NCI-H1436 (cell line): Measurements from ENCODE around the gene LAD1.

ENCODE experiments used
- DNase-seq: peaks from one replicate; lab custom pipeline; 2025; lab: John Stamatoyannopoulos, UW

The LAD1 gene

GRCh38 chr1:201361652-201362504, 37.2 kb downstream of the LAD1 start:
- peak; percentile 73 for DNase-seq

GRCh38 chr1:201360901-201361651, 38.0 kb downstream of the LAD1 start:
- DNase-seq: no peak

DNA sequence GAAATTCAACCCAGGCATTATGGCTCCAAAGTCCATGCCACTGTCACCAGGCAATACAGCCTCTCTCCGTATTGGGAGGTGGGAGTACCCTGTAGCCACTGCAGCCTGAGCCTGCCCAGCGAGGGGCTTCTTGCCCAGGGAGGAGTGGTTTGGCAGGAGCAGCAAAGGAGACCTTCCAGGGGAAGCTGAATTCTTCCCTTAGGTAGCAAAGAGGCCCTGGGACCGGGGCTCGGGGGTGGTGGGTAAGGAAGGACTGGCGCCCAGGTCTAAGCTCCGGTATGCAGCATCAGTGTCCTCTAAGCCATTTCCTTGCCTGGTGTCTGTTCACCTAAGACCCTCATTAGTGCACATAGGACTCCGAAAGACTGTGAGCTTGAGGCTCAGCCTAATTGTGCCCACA, 38.6 kb downstream of the LAD1 start:
- no peak for DNase-seq

DNA sequence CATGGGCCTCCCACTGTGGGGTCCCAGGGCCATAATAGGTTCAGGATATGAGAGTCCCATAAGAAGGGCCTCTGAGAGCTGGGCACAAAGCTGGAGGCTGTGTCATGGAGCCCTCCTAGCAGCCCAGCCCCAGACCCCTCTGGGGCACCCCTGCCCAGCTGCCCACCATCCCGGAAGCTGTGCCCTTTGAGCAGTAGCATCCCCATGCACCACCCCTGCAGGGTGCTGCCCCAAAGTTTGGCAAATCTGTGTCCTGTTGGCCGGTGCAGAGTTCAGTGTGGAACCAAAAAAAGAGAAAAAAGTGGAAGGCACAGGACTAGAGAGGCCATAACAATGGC, 39.3 kb downstream of the LAD1 start:
- DNase-seq: no peak

GRCh38 chr1:201359031-201359872, 39.9 kb downstream of the LAD1 start:
- peak; percentile 12 for DNase-seq

DNA sequence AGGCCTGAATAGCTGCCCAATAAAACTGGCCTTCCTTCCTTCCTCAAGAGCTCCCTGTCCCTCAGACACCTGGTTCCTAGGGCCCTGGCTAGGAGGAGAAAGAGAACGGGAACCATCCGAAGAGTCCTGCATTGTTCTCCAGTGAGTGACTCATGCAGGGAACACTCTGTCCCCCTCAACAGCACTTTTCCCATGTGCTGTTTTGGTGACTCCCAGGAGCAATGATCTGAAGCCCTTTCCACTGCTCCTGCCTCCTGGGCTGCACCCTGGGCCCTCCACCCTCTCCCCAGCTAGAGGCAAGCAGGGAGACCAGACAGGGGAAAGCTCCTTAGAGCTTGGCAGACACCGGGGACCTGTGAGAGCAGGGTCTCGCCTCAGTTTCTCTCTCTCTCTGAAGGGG, 40.5 kb downstream of the LAD1 start:
- no peak for DNase-seq

- DNase-seq: peak; percentile 11
Measured at GRCh38 chr1:201357636-201358348, 41.3 kb downstream of the LAD1 start.

GRCh38 chr1:201357211-201357610, 41.9 kb downstream of the LAD1 start:
- no peak for DNase-seq

DNA sequence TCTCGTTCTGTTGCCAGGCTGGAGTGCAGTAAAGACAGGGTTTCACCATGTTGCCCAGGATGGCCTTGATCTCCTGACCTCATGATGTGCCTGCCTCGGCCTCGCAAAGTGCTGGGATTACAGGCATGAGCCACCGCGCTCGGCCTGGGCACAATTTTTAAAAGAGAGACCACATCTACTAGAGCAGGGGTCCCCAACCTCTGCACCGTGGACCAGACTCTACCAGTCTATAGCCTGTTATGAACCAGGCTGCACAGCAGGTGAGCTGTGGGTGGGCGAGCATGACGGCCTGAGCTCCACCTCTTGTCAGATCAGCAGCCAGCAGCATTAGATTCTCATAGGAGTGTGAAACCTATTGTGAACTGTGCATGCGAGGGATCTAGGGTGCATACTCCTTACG, 42.4 kb downstream of the LAD1 start:
- DNase-seq: no peak

- no peak for DNase-seq
Measured at GRCh38 chr1:201356236-201356635, 42.9 kb downstream of the LAD1 start.

GRCh38 chr1:201355471-201355870, 43.7 kb downstream of the LAD1 start:
- DNase-seq: no peak

- DNase-seq: no peak
Measured at GRCh38 chr1:201354901-201355295, 44.2 kb downstream of the LAD1 start.

DNA sequence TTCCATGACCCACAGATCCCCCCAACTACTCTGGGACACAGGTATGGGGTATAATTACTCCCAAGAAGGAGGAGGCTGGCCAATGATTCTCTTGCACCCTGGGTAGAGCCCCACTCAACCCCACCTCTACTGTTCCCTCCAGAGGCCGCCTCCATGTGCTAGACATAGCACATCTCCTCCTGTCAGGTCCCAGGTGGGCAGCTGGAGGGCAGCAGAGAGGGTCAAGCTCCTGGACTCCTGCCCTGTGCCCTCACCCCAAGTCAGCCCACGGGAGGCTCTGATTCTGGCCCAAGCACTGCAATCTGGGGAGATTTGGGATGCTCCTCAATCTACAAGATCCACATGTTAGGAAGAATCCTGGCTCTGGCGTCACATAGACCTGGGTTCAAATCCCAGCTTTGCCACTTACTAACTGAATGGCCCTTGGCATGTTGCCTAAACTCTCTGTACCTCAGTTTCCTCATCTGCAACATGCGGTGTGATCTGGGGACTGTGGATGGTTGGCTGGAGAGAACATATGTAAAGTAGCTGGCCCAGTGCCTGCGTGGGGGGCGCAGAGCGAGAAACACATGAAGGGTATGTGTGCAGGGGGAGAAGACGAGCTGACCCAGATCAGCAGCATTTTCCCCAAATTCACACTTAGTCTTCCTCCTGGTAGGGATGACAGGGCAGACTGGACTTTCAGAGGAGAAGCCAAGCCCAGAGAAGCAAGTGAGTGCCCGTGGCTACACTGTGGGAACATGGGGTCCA, 44.8 kb downstream of the LAD1 start:
- no peak for DNase-seq

DNA sequence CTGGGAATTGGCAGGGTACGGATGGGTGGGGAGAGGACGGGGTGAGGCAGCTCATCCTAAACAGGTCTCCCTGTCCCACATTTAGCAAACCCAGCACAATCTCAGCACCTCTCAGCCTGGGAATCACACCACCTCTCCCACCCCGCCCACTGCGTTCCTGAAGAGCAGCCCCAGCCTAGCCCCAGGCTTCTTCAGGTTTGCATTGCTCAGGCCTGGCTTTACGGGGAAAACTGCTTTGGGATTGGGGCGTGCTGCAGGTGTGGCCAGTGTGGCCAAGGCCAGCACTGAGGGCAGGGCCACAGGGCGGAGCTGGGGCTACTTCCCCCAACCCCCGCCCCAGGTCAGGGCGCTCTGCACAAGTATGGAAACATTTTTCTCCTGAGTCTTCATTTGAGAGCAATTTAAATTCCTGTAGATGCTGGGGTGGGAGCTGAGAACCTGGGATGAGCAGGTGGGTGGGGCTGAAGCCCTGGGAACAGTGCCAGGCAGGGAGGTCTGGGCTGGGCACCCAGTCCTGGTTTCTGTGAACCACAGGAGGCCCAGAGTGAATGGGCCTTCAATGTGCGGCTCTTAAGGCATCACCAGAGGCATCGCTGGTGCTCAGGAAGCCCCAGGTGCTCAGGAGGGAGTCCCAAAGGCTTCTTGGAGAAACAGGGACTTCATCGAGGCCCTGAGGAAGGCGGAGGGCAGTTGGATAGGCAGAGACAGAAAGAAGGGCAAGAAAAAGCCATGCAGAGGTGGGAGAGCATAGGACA, 45.8 kb downstream of the LAD1 start:
- no peak for DNase-seq

GRCh38 chr1:201351617-201352016, 47.5 kb downstream of the LAD1 start:
- DNase-seq: no peak

GRCh38 chr1:201350884-201351283, 48.2 kb downstream of the LAD1 start:
- DNase-seq: no peak

GRCh38 chr1:201350361-201350725, 48.8 kb downstream of the LAD1 start:
- no peak for DNase-seq

DNA sequence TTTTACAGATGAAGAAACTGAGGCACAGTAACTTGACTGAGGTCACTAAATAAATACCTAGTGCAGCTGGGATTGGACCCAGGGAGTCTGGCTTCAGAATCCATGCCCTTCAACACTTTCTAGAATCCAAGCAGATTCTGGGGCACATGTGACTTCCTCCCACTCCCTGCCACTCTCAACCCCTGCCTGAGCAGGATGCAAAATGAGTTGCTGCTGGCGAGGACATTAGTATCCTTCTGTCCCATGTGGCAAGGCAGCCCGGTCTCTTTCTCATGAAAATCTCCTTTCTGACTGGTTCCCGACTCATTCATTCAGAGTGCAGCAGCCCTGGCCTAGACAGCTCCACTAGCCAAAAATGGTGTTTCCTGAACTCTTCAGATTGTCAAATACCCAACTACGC, 50.0 kb downstream of the LAD1 start:
- DNase-seq: no peak

- peak; percentile 62 for DNase-seq
Measured at GRCh38 chr1:201348211-201348566, 50.9 kb downstream of the LAD1 start.

DNA sequence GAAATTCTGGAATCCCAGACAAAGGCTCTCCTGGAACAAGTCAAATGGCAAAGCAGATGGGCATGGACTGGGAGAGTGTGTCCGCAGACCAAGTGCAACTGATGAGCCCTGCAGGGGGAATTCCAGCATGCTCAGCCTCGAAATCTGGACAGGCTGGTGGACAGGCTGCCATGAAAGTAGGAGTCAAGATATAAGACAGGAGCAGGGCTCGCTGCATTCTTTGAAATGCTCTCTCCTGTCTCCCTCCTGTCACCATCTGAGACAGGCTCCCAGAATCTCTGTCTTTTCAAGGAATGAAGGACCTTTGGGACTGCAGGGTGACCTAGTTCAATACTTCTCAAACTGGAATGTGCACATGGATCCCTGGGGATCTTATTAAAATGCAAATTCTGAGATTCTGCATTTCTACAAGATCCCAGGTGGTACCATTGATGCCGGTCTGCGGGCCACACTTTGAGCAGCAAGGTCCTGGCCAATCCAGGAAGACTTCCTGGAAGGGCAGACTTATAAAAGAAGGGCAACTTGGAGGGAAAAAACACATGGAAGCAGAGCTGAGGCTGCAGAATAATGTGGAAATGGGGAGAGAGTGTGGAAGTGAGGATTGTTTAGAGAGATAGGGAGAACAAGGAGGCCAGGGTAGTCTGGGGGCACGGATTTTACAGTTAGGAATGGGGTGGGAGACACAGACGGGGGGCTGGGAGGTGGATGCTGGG, 51.5 kb downstream of the LAD1 start:
- no peak for DNase-seq
